Measurements from ENCODE around the gene CALML3.

DNA sequence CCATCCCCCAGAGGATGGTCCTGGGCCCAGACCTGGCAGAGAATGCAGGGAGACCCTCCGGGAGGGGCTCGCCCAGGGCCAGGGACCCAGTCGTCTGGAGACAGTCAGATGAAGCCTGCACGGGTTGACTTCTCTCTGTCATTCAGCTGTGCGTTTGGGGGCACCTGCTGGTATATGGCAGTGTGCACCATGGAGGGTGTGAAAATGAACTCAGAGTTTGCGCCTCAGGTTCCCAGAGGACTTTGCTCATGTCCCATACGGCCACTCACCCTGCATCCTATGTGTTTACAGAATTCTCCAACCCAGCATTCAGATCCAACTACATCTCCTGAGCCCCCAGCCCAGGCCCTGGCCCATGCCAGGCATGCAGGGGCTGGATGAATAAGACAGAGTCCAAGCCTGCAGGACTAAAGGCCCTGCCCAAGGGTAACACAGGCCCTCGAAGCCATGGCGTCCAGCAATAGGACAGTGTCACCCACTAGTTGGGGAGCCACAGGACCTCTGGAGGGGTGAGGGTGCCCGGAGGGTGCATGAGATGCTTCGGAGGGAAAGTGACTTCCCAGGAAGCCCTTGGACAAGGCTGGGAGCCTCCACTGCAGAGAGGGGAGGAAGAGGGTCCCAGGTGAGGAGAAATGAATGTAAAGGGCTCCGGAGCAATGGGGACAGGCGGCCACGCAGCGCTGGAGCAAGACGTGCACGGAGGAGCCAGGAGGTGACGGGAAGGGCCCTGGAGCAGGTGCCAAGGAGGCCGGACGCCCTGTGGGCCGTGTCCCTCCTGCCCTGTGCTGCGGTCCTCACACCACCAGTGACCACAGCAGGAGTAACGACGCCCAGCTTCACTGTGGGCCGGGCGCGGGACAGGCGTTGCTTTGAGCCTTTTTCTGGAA, 36.3 kb downstream of the CALML3 start:
- TF ChIP-seq, protein P1, sequence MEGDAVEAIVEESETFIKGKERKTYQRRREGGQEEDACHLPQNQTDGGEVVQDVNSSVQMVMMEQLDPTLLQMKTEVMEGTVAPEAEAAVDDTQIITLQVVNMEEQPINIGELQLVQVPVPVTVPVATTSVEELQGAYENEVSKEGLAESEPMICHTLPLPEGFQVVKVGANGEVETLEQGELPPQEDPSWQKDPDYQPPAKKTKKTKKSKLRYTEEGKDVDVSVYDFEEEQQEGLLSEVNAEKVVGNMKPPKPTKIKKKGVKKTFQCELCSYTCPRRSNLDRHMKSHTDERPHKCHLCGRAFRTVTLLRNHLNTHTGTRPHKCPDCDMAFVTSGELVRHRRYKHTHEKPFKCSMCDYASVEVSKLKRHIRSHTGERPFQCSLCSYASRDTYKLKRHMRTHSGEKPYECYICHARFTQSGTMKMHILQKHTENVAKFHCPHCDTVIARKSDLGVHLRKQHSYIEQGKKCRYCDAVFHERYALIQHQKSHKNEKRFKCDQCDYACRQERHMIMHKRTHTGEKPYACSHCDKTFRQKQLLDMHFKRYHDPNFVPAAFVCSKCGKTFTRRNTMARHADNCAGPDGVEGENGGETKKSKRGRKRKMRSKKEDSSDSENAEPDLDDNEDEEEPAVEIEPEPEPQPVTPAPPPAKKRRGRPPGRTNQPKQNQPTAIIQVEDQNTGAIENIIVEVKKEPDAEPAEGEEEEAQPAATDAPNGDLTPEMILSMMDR (IDR thresholded peaks at IDR 0.05; ENCODE audit: extremely low read depth in 1 of 2, insufficient read depth in 1 of 2, low read depth in 1 of 2, low read length in 2 of 2), result no peak
- TF ChIP-seq POLR2A (IDR thresholded peaks at IDR 0.05; ENCODE audit: low read depth, low read length) (no peak), EZH2 (IDR thresholded peaks at IDR 0.05; ENCODE audit: borderline replicate concordance, low read depth, low read length, severe bottlenecking) (no peak), MYC (IDR thresholded peaks at IDR 0.05; ENCODE audit: low read depth, low read length) (no peak), POLR2AphosphoS5 (IDR thresholded peaks at IDR 0.05; ENCODE audit: insufficient read depth, low read depth, low read length) (no peak)
- TF ChIP-seq, protein P2, sequence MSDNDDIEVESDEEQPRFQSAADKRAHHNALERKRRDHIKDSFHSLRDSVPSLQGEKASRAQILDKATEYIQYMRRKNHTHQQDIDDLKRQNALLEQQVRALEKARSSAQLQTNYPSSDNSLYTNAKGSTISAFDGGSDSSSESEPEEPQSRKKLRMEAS (IDR thresholded peaks at IDR 0.05; ENCODE audit: insufficient read depth, insufficient read length), result no peak
